ENCODE measurements around the gene RANBP17. TPM values are rescaled to one million over a fixed set of nuclear protein-coding genes. Genes with fewer than 3 reads are reported as not detected.

RANBP17 gene
- polyA plus RNA-seq, 1 of the 3 experiments (the other 2 are of a cell fraction), result 6.0 TPM

GRCh38 chr5:171129308-171129707 lies 267.5 kb downstream of the RANBP17 start (continued):
- no peak for TF ChIP-seq USF2 (IDR thresholded peaks at IDR 0.05; ENCODE audit: borderline replicate concordance, low read depth, low read length)
- no peak for TF ChIP-seq EZH2phosphoT487 (IDR thresholded peaks at IDR 0.05; ENCODE audit: borderline replicate concordance, low read depth)

- Histone ChIP-seq H4K20me1 (ENCODE audit: insufficient read depth) (no peaks in the 10 kb centered on the region), H3K4me3 (ENCODE audit: low read depth in 2 of 2, low read length in 1 of 2) (no peak overlapping the region), H3K27me3 (ENCODE audit: insufficient read depth) (no peaks in the 10 kb centered on the region), H3K27ac (ENCODE audit: low read depth in 2 of 2, low read length in 1 of 2) (no peak overlapping the region), H3K79me2 (ENCODE audit: insufficient read depth) (no peaks in the 10 kb centered on the region), H2AFZ (ENCODE audit: low read depth) (no peak overlapping the region), H3K9me3 (no peaks in the 10 kb centered on the region), H3F3A (replicated peaks; ENCODE audit: insufficient read depth) (no peaks in the 10 kb centered on the region), H3K9me2 (no peaks in the 10 kb centered on the region), H3K36me3 (replicated peaks in 1 of 2; ENCODE audit: control insufficient read depth in 1 of 2, insufficient read depth in 2 of 2, low read length in 1 of 2) (no peaks in the 10 kb centered on the region), H3K9ac (no peak overlapping the region), H3K4me1 (ENCODE audit: control insufficient read depth in 1 of 2, insufficient read depth in 2 of 2, low read depth in 1 of 2, low read length in 1 of 2) (peaks cover 0 to 11% of the 10 kb centered on the region in 2 experiments; a peak in 2 of 4 replicates), H3K4me2 (no peak overlapping the region)
- POLR2A ChIA-PET, result no interaction called here
- CTCF ChIA-PET, result interaction anchor here (1.0 to 2.8 kb wide), 5 partner anchors 12 to 76 kb away, joined by 3 to 12 read pairs (median 3); no protein-coding TSS in a partner anchor
- no peak for DNase-seq
- no peak for TF ChIP-seq FOXM1 (IDR thresholded peaks at IDR 0.05; ENCODE audit: low read depth)
- no peak for TF ChIP-seq MXI1 (IDR thresholded peaks at IDR 0.05; ENCODE audit: low read depth, low read length)
- no peak for TF ChIP-seq ZBTB33 (IDR thresholded peaks at IDR 0.05; ENCODE audit: borderline replicate concordance, low read depth)
- TF ChIP-seq NRF1 (IDR thresholded peaks at IDR 0.05; ENCODE audit: low read depth, low read length), result no peak
- TF ChIP-seq MEF2A (IDR thresholded peaks at IDR 0.05; ENCODE audit: borderline replicate concordance, low read depth), result no peak
- TF ChIP-seq RAD21 (IDR thresholded peaks at IDR 0.05; ENCODE audit: low read length), result no peak
- no peak for TF ChIP-seq RCOR1 (IDR thresholded peaks at IDR 0.05; ENCODE audit: low read length)
- no peak for TF ChIP-seq EP300 (IDR thresholded peaks at IDR 0.05; ENCODE audit: borderline replicate concordance in 1 of 2, low read depth in 1 of 2, low read length in 1 of 2)
- no peak for TF ChIP-seq USF2 (IDR thresholded peaks at IDR 0.05; ENCODE audit: borderline replicate concordance, low read depth, low read length)
- no peak for TF ChIP-seq RFX5 (IDR thresholded peaks at IDR 0.05; ENCODE audit: low read length)
- TF ChIP-seq RXRA (IDR thresholded peaks at IDR 0.05; ENCODE audit: borderline replicate concordance, low read depth), result no peak
- no peak for TF ChIP-seq TAF1 (IDR thresholded peaks at IDR 0.05; ENCODE audit: borderline replicate concordance, low read depth, low read length)
- TF ChIP-seq YY1 (IDR thresholded peaks at IDR 0.05; ENCODE audit: low read depth), result no peak
Measured at GRCh38 chr5:171131497-171131896, 269.7 kb downstream of the RANBP17 start.

All from SK-N-SH (cell line).